ENCODE measurements around the gene PAPPA.

PAPPA gene

GRCh38 chr9:116152390-116152789 lies 1.2 kb upstream of the PAPPA start:
- H3K27ac ChIP-seq = no peak overlapping the region
- DNase-seq (ENCODE audit: low read depth, low spot score) = no peak

- H3K27ac ChIP-seq = no peak overlapping the region
- DNase-seq (ENCODE audit: low read depth, low spot score) = no peak
Observed at GRCh38 chr9:116152941-116153764, 438 bp upstream of the PAPPA start.

- no peak for DNase-seq (ENCODE audit: low read depth, low spot score)
- no peak overlapping the region for H3K27ac ChIP-seq
Observed at GRCh38 chr9:116154334-116154975, 864 bp downstream of the PAPPA start.

GRCh38 chr9:116154976-116155697 lies 1.5 kb downstream of the PAPPA start:
- no peak for DNase-seq (ENCODE audit: low read depth, low spot score)

GRCh38 chr9:116155698-116156039 lies 2.1 kb downstream of the PAPPA start:
- no peak overlapping the region for H3K27ac ChIP-seq
- no peak for DNase-seq (ENCODE audit: low read depth, low spot score)

More at GRCh38 chr9:116154976-116155697, 1.5 kb downstream of the PAPPA start:
- no peak overlapping the region for H3K27ac ChIP-seq

GRCh38 chr9:116156621-116157314 lies 3.2 kb downstream of the PAPPA start:
- no peak overlapping the region for H3K27ac ChIP-seq
- no peak for DNase-seq (ENCODE audit: low read depth, low spot score)

GRCh38 chr9:116157436-116158138 lies 4.0 kb downstream of the PAPPA start:
- no peak overlapping the region for H3K27ac ChIP-seq
- DNase-seq (ENCODE audit: low read depth, low spot score) = no peak

GRCh38 chr9:116160676-116161571 lies 7.3 kb downstream of the PAPPA start:
- no peak for DNase-seq (ENCODE audit: low read depth, low spot score)
- no peak overlapping the region for H3K27ac ChIP-seq

GRCh38 chr9:116162241-116162781 lies 8.7 kb downstream of the PAPPA start:
- no peak for DNase-seq (ENCODE audit: low read depth, low spot score)
- H3K27ac ChIP-seq = no peak overlapping the region

GRCh38 chr9:116163293-116164055 lies 9.9 kb downstream of the PAPPA start:
- H3K27ac ChIP-seq = no peak overlapping the region
- DNase-seq (ENCODE audit: low read depth, low spot score) = no peak

GRCh38 chr9:116165912-116166311 lies 12.3 kb downstream of the PAPPA start:
- no peak for DNase-seq (ENCODE audit: low read depth, low spot score)
- no peak overlapping the region for H3K27ac ChIP-seq

- DNase-seq (ENCODE audit: low read depth, low spot score) = no peak
- H3K27ac ChIP-seq = no peak overlapping the region
Observed at GRCh38 chr9:116166713-116167112, 13.1 kb downstream of the PAPPA start.

- DNase-seq (ENCODE audit: low read depth, low spot score) = no peak
- H3K27ac ChIP-seq = no peak overlapping the region
Observed at GRCh38 chr9:116168231-116168630, 14.6 kb downstream of the PAPPA start.

GRCh38 chr9:116172216-116172615 lies 18.6 kb downstream of the PAPPA start:
- no peak overlapping the region for H3K27ac ChIP-seq
- DNase-seq (ENCODE audit: low read depth, low spot score) = no peak

GRCh38 chr9:116174347-116174746 lies 20.8 kb downstream of the PAPPA start:
- no peak overlapping the region for H3K27ac ChIP-seq
- no peak for DNase-seq (ENCODE audit: low read depth, low spot score)

- no peak for DNase-seq (ENCODE audit: low read depth, low spot score)
- no peak overlapping the region for H3K27ac ChIP-seq
Observed at GRCh38 chr9:116175614-116176013, 22.0 kb downstream of the PAPPA start.

GRCh38 chr9:116178481-116179211 lies 25.1 kb downstream of the PAPPA start:
- no peak overlapping the region for H3K27ac ChIP-seq
- no peak for DNase-seq (ENCODE audit: low read depth, low spot score)
